Mesodermal cell (in vitro differentiated cells): ENCODE results near the gene FLCN.
"Not testable (repeated sequence)": the region's sequence is repeated elsewhere in the genome, so short reads cannot be mapped to it uniquely, and the experiment has no call there.

ENCODE experiments used
- H3K27ac ChIP-seq: 2 replicates; pipeline ENCODE4 v1.7.0; 2013; ENCODE audit warnings: mild to moderate bottlenecking, low read depth, low read length, moderate library complexity; ENCODE audit not compliant: severe bottlenecking
- H3K36me3 ChIP-seq: 2 replicates; pipeline ENCODE4 v1.7.1; 2013; ENCODE audit warnings: mild to moderate bottlenecking, low read length, moderate library complexity; ENCODE audit not compliant: control insufficient read depth, insufficient read depth
- H3K4me1 ChIP-seq: one replicate; pipeline ENCODE4 v1.7.1; 2013; ENCODE audit warnings: mild to moderate bottlenecking, low read length; ENCODE audit not compliant: insufficient read depth, control insufficient read depth, poor library complexity, severe bottlenecking
- H3K4me3 ChIP-seq: 2 replicates; pipeline ENCODE4 v1.7.0; 2013; ENCODE audit warnings: low read length, control low read depth, mild to moderate bottlenecking; ENCODE audit not compliant: insufficient read depth, poor library complexity, severe bottlenecking; ENCODE audit errors: extremely low read depth
- H3K9me3 ChIP-seq: 2 replicates; pipeline ENCODE4 v1.7.1; 2013; ENCODE audit warnings: mild to moderate bottlenecking, low read length, moderate library complexity; ENCODE audit not compliant: control insufficient read depth
- WGBS, 2 experiments: methylation state at CpG; one replicate each; pipeline ENCODE4 v1.1.5; 2013; ENCODE audit warnings: missing lambda C conversion rate in 2 of 2; ENCODE audit not compliant: insufficient coverage in 2 of 2; 5-methylcytosine and 5-hydroxymethylcytosine counted together

FLCN gene

DNA sequence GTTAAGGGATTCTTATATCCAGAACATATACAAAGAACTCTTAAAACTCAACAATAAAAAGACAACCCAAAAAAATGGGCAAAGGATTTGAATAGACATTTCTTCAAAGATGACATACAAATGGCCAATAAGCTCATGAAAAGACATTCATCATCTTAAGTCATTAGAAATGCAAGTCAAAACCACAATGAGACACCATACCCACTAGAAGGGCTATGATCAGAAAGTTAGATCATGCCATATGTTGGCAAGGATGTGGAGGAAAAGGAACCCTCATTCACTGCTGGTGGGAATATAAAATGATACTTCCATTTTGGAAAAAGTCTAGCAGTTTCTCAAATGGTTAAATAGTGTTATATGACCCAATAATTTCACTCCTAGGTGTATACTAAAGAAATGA lies 40.2 kb downstream of the FLCN start:
- no peaks in the 10 kb centered on the region for H3K9me3 ChIP-seq
- H3K4me1 ChIP-seq, result peaks cover 4% of the 10 kb centered on the region
- no peak overlapping the region for H3K4me3 ChIP-seq
- no peak overlapping the region for H3K27ac ChIP-seq
- H3K36me3 ChIP-seq, result no peaks in the 10 kb centered on the region

DNA sequence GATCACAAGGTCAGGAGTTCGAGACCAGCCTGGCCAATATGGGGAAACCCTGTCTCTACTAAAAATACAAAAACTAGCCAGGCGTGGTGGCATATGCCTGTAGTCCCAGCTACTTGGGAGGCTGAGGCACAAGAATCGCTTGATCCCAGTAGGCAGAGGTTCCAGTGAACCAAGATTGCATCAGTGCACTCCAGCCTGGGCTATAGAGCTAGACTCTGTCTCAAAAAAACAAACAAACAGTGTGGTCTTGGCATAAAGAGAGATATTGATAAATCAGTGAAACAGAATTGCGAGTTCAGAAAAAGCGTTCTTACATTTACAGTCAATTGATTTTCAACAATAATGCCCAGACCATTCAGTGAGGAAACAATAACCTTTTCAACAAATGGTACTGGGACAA lies 41.5 kb downstream of the FLCN start:
- not testable (repeated sequence) for H3K4me3 ChIP-seq, H3K27ac ChIP-seq, H3K36me3 ChIP-seq, H3K9me3 ChIP-seq
- WGBS, 2 experiments, result 95 to 97% methylated on average over 4 to 5 of the region's 5 CpGs
- H3K4me1 ChIP-seq, result peaks cover 12% of the 10 kb centered on the region

DNA sequence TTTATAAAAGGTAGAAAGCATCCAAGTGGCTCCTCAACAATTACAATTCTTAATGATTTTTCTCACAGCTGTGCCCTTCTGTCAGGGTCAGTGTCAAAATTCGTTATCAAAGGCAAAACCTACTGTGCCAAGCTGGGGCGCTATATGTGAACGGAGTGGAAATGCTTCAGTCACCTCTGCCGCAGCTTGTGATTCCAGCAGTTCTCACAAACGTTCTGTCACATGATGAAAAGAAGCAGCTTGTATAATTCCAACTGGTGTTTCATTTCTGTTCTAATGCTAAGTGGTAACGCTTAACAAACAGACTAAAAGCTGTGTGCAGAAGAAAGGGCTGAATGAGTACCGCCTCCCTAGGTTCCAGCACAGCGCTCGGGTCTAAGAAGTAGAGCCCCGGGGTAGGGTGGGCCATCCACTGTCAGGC lies 45.0 kb downstream of the FLCN start:
- peaks cover 30% of the 10 kb centered on the region for H3K36me3 ChIP-seq
- WGBS, 2 experiments, result 70 to 81% methylated on average over 5 to 6 of the region's 10 CpGs
- peak overlapping the region; percentile 87 for H3K27ac ChIP-seq
- H3K4me1 ChIP-seq, result peaks cover 45% of the 10 kb centered on the region
- H3K4me3 ChIP-seq, result no peak overlapping the region
- no peaks in the 10 kb centered on the region for H3K9me3 ChIP-seq

DNA sequence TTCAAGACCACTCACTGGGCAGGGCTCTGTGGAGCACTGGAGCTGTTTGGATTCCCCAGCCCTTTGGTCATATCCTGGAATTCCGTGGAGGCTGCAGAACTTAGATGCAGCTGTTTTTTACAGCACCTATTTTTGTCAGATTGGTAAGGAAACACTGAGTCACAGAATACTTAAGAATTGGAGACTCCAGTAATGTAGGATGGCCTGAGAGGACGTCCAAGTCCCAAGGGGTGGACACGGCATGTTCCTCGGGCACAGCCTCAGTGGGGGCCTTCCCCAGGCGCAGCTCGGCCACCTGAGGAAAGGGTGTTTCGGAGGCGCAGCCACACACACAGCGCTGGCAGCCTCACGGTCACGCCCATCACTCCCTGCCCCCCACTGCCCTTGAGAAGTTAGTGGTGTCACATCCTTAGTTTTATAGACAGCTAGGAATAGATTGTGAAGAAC lies 45.6 kb downstream of the FLCN start:
- no peaks in the 10 kb centered on the region for H3K9me3 ChIP-seq
- peaks cover 51% of the 10 kb centered on the region for H3K4me1 ChIP-seq
- no peak overlapping the region for H3K4me3 ChIP-seq
- WGBS, 2 experiments, result 69 to 81% methylated on average over 7 to 10 of the region's 11 CpGs
- peak overlapping the region; percentile 87 for H3K27ac ChIP-seq
- H3K36me3 ChIP-seq, result peaks cover 36% of the 10 kb centered on the region

DNA sequence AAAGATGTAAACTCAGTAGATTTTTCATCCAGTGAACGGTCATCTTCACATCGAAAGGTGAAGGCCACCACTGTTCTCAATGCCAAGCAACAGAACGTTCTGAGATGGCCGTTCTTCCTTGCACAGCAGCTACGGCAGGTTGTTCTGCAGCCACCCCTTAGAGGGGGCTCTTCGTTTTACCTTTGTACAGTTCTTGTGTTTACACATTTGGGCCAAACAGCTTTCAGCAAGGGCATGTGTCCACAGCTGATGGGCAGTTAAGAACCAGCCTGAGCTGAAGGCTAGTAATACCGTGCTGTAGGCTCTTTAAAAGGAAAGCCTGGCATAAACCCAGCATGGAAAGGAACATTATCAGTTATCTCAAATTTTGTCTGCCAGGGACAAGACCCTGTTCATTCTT lies 46.8 kb downstream of the FLCN start:
- WGBS, 2 experiments, result 86 to 98% methylated on average over 7 of the region's 7 CpGs
- H3K4me1 ChIP-seq, result peaks cover 62% of the 10 kb centered on the region
- peaks cover 46% of the 10 kb centered on the region for H3K36me3 ChIP-seq
- no peaks in the 10 kb centered on the region for H3K9me3 ChIP-seq
- no peak overlapping the region for H3K4me3 ChIP-seq
- peak overlapping the region; percentile 87 for H3K27ac ChIP-seq

DNA sequence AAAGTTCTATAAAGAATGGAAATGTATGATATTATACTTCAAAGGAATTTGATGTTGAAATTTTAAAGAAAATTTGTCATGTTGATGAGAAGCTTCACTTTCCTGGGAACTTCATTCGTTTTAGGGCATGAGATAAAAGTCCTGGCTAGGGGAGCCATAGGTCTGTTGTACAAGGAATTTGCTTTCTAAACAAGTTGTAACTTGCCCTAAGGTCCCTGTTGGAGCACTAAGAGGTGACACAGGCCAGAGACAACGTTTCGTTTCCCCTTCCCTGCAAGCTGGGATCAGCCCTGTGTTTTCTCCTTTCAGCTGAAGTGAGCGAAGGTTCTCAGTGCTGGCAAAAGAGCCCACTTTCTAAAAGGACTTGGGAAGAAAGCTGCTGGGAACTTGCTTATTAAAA lies 47.4 kb downstream of the FLCN start:
- H3K27ac ChIP-seq, result peak overlapping the region; percentile 80
- no peaks in the 10 kb centered on the region for H3K9me3 ChIP-seq
- H3K4me1 ChIP-seq, result peaks cover 67% of the 10 kb centered on the region
- H3K36me3 ChIP-seq, result peaks cover 46% of the 10 kb centered on the region
- no peak overlapping the region for H3K4me3 ChIP-seq
- 58 to 61% methylated on average over 3 to 4 of the region's 4 CpGs for WGBS, 2 experiments

DNA sequence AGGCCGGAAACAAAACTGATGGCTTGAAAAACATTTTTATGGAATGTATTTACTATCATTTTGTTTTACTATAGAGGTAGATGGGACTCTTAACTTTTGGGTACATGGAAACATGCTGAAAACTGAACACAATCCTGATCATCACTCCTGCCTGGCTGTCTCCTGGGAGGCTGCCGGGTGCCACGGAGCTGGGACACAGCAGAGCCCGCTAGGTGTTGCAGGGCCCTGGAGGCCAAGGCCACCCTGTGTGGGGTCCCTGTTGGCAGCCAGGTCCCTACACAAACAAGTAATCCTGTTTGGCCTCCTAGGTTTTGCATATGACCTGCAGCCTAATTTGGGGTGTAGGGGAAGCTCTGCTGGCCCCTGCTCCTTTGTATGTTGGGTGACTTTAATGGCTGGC lies 48.4 kb downstream of the FLCN start:
- H3K4me3 ChIP-seq, result no peak overlapping the region
- peaks cover 71% of the 10 kb centered on the region for H3K4me1 ChIP-seq
- no peak overlapping the region for H3K27ac ChIP-seq
- H3K9me3 ChIP-seq, result no peaks in the 10 kb centered on the region
- H3K36me3 ChIP-seq, result peaks cover 46% of the 10 kb centered on the region
- WGBS, 2 experiments, result 94 to 100% methylated on average over 2 to 4 of the region's 4 CpGs

DNA sequence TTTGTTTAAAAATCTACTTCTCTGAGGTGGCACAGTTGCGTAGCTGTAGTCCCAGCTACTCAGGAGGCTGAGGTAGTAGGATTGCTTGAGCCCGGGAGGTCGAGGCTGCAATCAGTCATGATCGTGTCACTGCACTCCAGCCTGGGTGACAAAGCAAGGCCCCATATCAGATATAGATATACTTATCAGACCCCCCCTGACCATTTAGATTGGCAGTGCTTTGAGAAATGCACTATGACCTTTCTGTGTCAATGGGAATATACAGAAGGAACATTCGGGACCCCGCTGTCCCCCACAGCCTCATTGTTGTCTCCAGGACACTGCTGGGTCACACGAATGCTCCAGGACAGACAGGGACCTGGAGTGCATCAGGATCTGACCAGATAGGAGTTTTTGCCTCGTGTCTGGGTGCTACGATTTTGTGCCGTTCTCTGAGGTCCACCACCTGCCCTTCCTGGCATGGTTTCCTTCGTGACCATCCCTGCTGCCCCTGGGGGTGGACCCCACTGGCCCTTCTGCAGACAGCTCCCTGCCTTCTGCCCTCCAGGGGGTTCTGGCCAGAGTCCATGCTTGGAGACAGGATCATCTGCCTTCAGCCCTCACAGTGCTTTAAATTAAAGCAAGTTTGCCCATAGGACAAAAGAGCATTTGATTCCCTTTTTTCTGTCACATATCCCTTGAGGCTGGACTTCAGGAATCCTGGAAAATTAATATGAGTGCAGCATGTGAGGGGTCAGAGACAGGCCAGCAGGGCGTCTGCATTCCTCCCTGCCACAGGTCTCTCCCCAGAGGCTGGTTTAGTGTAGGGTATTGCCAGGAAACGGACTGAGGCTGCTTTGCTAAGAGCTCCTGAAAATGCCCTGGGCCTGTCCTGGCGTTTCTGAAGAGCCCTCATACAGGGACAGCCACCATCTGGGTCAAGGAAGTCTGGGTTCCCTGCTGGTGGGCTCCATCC lies 50.1 kb downstream of the FLCN start:
- Histone ChIP-seq H3K9me3 (no peaks in the 10 kb centered on the region), H3K27ac (no peak overlapping the region), H3K4me3 (no peak overlapping the region), H3K4me1 (peaks cover 71% of the 10 kb centered on the region), H3K36me3 (peaks cover 58% of the 10 kb centered on the region)
- 89 to 90% methylated on average over 14 of the region's 14 CpGs for WGBS, 2 experiments

DNA sequence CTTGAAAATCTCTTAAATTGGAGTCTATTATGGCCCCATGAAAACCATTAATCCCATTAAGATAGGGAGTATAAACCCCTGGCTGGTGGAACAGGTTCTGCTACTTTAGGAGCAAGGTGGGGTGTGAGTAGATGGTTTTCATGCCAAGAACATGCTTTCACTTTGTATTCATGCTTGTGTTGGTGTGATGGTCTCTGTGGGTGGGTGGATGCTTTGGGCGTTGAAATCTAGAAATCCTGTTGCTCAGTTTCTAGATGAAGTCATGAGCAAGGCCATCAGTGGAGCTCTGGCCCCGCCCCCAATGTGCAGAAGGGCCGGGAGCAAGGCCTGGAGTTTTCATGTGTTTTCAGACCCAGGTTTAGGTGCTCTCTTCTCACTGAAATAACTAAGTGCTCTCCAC lies 50.9 kb downstream of the FLCN start:
- H3K27ac ChIP-seq, result no peak overlapping the region
- WGBS, 2 experiments, result 88 to 90% methylated on average over 3 of the region's 3 CpGs
- H3K9me3 ChIP-seq, result no peaks in the 10 kb centered on the region
- no peak overlapping the region for H3K4me3 ChIP-seq
- H3K4me1 ChIP-seq, result peaks cover 69% of the 10 kb centered on the region
- peaks cover 66% of the 10 kb centered on the region for H3K36me3 ChIP-seq

DNA sequence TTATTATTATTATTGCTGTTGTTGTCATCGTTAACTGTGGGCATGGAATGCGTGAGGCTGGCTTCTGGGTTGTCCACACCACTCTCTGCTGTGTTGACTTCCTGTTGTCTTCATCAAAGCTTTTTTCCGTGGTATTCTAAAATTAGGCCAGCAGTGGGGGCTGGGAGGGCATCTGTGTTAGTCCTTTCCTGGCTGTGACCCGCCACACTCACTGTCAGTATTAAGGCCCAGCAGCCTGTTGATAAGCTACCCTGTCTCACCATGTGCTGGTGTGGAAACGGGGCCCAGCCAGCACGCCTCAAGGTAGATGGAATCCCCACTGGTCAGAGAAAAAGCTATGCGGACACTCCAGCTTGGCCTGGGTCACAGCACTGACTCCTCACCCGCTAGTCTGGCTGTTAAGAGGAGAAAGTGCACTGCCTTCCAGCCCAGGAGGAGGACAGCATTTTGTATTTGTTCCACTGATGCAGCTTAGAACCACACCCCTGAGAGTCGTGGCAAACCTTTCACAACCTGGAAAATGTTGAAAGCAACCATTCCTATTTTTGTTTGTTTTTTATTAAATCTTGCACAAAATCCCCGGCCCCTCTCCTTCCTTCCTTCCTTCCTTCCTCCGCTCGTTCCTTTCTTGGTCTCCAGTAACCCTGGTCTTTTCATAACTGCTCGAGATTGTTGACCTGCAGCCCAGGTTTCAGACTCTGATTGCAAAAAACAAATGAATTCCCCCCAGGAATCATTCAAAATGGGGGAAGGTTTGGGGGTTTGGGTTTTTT lies 51.8 kb downstream of the FLCN start:
- WGBS, 2 experiments, result 90 to 92% methylated on average over 5 to 7 of the region's 13 CpGs

More for the DNA sequence above, 51.8 kb downstream of the FLCN start:
- H3K4me3 ChIP-seq, H3K9me3 ChIP-seq, H3K27ac ChIP-seq: not testable (repeated sequence)
- Histone ChIP-seq H3K4me1 (peaks cover 60% of the 10 kb centered on the region), H3K36me3 (peaks cover 74% of the 10 kb centered on the region)
